CD4-positive, alpha-beta memory T cell (primary cell): ENCODE measurements around the gene LCORL. TPM values are rescaled to one million over a fixed set of nuclear protein-coding genes. Genes with fewer than 3 reads are reported as not detected.

Experiments used
- CTCF ChIA-PET: fragments of 350-600 bp; sonication (Branson Sonifier 250); formaldehyde crosslinking; loops from one replicate; lab custom pipeline; 2021; ENCODE audit warnings: inconsistent platforms; ENCODE audit not compliant: partially characterized antibody; lab: Charles Lee
- POLR2A ChIA-PET: fragments of 350-600 bp; sonication (Branson Sonifier 250); formaldehyde crosslinking; loops from one replicate; lab custom pipeline; 2021; ENCODE audit not compliant: partially characterized antibody; lab: Charles Lee
- DNase-seq, 5 donors: peaks; one replicate each; pipeline versions ENCODE4 v3.0.0 to v3.0.0-alpha.2; 2020 to 2022; ENCODE audit warnings: mixed read lengths in 1 of 5
- H3K27ac ChIP-seq: one replicate; pipeline ENCODE4 v1.7.0; 2013; ENCODE audit warnings: low read depth, low read length
- H3K27me3 ChIP-seq: 2 replicates; pipeline ENCODE4 v1.7.0; 2013; ENCODE audit warnings: mild to moderate bottlenecking, low read length, moderate library complexity; ENCODE audit not compliant: insufficient read depth
- H3K36me3 ChIP-seq: 2 replicates; pipeline ENCODE4 v1.7.0; 2013; ENCODE audit warnings: mild to moderate bottlenecking, low read length, moderate library complexity; ENCODE audit not compliant: insufficient read depth
- H3K4me1 ChIP-seq: 2 replicates; pipeline ENCODE4 v1.7.0; 2013; ENCODE audit warnings: mild to moderate bottlenecking, low read length, moderate library complexity; ENCODE audit not compliant: insufficient read depth
- H3K4me3 ChIP-seq, 2 donors: one replicate each; pipeline ENCODE4 v1.7.0; 2013; ENCODE audit warnings: low read length in 2 of 2, mild to moderate bottlenecking in 1 of 2
- H3K9me3 ChIP-seq, 2 donors: one replicate each; pipeline ENCODE4 v1.7.0; 2013; ENCODE audit warnings: low read length in 2 of 2, control low read depth in 1 of 2; ENCODE audit not compliant: control insufficient read depth in 1 of 2
- H3K27ac Mint-ChIP-seq, 7 donors: one replicate each; pipeline ENCODE4 v1.8.0; 2020 to 2021; ENCODE audit warnings: mixed read lengths in 7 of 7, mild to moderate bottlenecking in 6 of 7, inconsistent platforms in 3 of 7, moderate library complexity in 3 of 7
- H3K27me3 Mint-ChIP-seq, 2 donors: one replicate each; pipeline ENCODE4 v1.8.0; 2020 to 2021; ENCODE audit warnings: mixed read lengths in 2 of 2
- H3K36me3 Mint-ChIP-seq, 2 donors: one replicate each; pipeline ENCODE4 v1.8.0; 2020 to 2021; ENCODE audit warnings: mixed read lengths in 2 of 2, inconsistent platforms in 1 of 2, mild to moderate bottlenecking in 1 of 2
- H3K4me1 Mint-ChIP-seq, 4 donors: one replicate each; pipeline ENCODE4 v1.8.0; 2020 to 2021; ENCODE audit warnings: mixed read lengths in 4 of 4, mild to moderate bottlenecking in 1 of 4
- H3K4me3 Mint-ChIP-seq, 8 donors: one replicate each; pipeline ENCODE4 v1.8.0; 2020 to 2021; ENCODE audit warnings: mixed read lengths in 8 of 8, mild to moderate bottlenecking in 7 of 8, moderate library complexity in 6 of 8, inconsistent platforms in 3 of 8
- H3K9me3 Mint-ChIP-seq, 8 donors: one replicate each; pipeline ENCODE4 v1.8.0; 2020 to 2021; ENCODE audit warnings: mixed read lengths in 8 of 8, mild to moderate bottlenecking in 5 of 8, inconsistent platforms in 3 of 8, moderate library complexity in 1 of 8
- intact Hi-C: fragments of 100-400 bp; cut with micrococcal nuclease; formaldehyde crosslinking; loops from one replicate; pipeline ENCODE4 v1.15.1; 2023
- polyA plus RNA-seq, 2 donors: library from polyadenylated mRNA; unstranded; fragments of 300-500 nt; fragmentation: Illumina TruSeq; gene quantifications; one replicate each; pipeline ENCODE4 v1.2.3, GENCODE V29; 2021
- total RNA-seq, 2 experiments: library from RNA; stranded (reverse); gene quantifications; one replicate each; pipeline ENCODE4 v1.2.3, GENCODE V29; 2021

Gene LCORL
- total and polyA plus RNA-seq, 4 experiments from 2014 or later, result 5.9 to 14.5 (median 9.1) TPM

- Histone ChIP-seq H3K4me1 (no peaks in the 10 kb centered on the region), H3K4me3 (no peak overlapping the region), H3K36me3 (no peaks in the 10 kb centered on the region), H3K9me3 (no peaks in the 10 kb centered on the region), H3K27me3 (no peaks in the 10 kb centered on the region), H3K27ac (no peak overlapping the region)
- ChIA-PET CTCF (no interaction called here), POLR2A (no interaction called here)
- no peaks in the 10 kb centered on the region for H3K27me3 Mint-ChIP-seq
- H3K4me1 Mint-ChIP-seq, result no peaks in the 10 kb centered on the region
- peaks cover 9 to 29% of the 10 kb centered on the region in 2 donors for H3K36me3 Mint-ChIP-seq
- no peak overlapping the region for H3K4me3 Mint-ChIP-seq
- DNase-seq, result no peak
- intact Hi-C loops, result no loop called here
- peaks cover 0 to 13% (median 4%) of the 10 kb centered on the region in 8 donors for H3K9me3 Mint-ChIP-seq
- no peak overlapping the region for H3K27ac Mint-ChIP-seq
These were observed 82.5 kb downstream of the LCORL start for GRCh38 chr4:17939054-17939453.

GRCh38 chr4:17934286-17934685, 87.3 kb downstream of the LCORL start:
- POLR2A ChIA-PET, result no interaction called here
- Mint-ChIP-seq H3K4me3 (no peak overlapping the region), H3K9me3 (peaks cover 0 to 26% (median 16%) of the 10 kb centered on the region in 8 donors), H3K36me3 (peaks cover 21 to 50% of the 10 kb centered on the region in 2 donors), H3K4me1 (peaks cover 0 to 1% (median 0%) of the 10 kb centered on the region in 4 donors), H3K27me3 (no peaks in the 10 kb centered on the region), H3K27ac (no peak overlapping the region)
- intact Hi-C loops, result loop anchor here (2.0 kb wide), 1 partner anchor 659 kb away; no protein-coding TSS in a partner anchor
- Histone ChIP-seq H3K36me3 (no peaks in the 10 kb centered on the region), H3K4me3 (no peak overlapping the region), H3K27me3 (no peaks in the 10 kb centered on the region), H3K27ac (no peak overlapping the region), H3K4me1 (no peaks in the 10 kb centered on the region), H3K9me3 (no peaks in the 10 kb centered on the region)
- CTCF ChIA-PET, result no interaction called here
- DNase-seq, result no peak

GRCh38 chr4:17933126-17933525, 88.4 kb downstream of the LCORL start:
- H3K9me3 ChIP-seq, result no peaks in the 10 kb centered on the region
- Mint-ChIP-seq H3K27ac (no peak overlapping the region), H3K4me1 (peaks cover 0 to 1% (median 0%) of the 10 kb centered on the region in 4 donors), H3K36me3 (peaks cover 22 to 51% of the 10 kb centered on the region in 2 donors), H3K27me3 (no peaks in the 10 kb centered on the region), H3K9me3 (peaks cover 0 to 28% (median 16%) of the 10 kb centered on the region in 8 donors), H3K4me3 (no peak overlapping the region)
- intact Hi-C loops, result no loop called here
- CTCF ChIA-PET, result no interaction called here
- H3K4me3 ChIP-seq, result no peak overlapping the region
- H3K27ac ChIP-seq, result no peak overlapping the region
- no peaks in the 10 kb centered on the region for H3K36me3 ChIP-seq
- no peaks in the 10 kb centered on the region for H3K4me1 ChIP-seq
- POLR2A ChIA-PET, result no interaction called here
- no peak for DNase-seq
- H3K27me3 ChIP-seq, result no peaks in the 10 kb centered on the region

GRCh38 chr4:17932041-17932440, 89.5 kb downstream of the LCORL start:
- H3K9me3 Mint-ChIP-seq, result peaks cover 0 to 28% (median 16%) of the 10 kb centered on the region in 8 donors

GRCh38 chr4:17930256-17930655, 91.3 kb downstream of the LCORL start:
- peaks cover 0 to 28% (median 15%) of the 10 kb centered on the region in 8 donors for H3K9me3 Mint-ChIP-seq
- H3K4me3 Mint-ChIP-seq, result no peak overlapping the region
- ChIA-PET POLR2A (no interaction called here), CTCF (interaction anchor here (1.0 kb wide), 1 partner anchor 114 kb away, joined by 3 read pairs; no protein-coding TSS in a partner anchor)
- no peaks in the 10 kb centered on the region for H3K27me3 Mint-ChIP-seq
- no peak overlapping the region for H3K27ac ChIP-seq
- H3K27ac Mint-ChIP-seq, result no peak overlapping the region
- intact Hi-C loops, result no loop called here
- H3K36me3 Mint-ChIP-seq, result peaks cover 24 to 55% of the 10 kb centered on the region in 2 donors
- H3K36me3 ChIP-seq, result no peaks in the 10 kb centered on the region
- no peak for DNase-seq
- H3K4me1 ChIP-seq, result no peaks in the 10 kb centered on the region
- H3K4me3 ChIP-seq, result no peak overlapping the region
- H3K9me3 ChIP-seq, result no peaks in the 10 kb centered on the region
- peaks cover 0 to 1% (median 0%) of the 10 kb centered on the region in 4 donors for H3K4me1 Mint-ChIP-seq
- H3K27me3 ChIP-seq, result no peaks in the 10 kb centered on the region

More at GRCh38 chr4:17932041-17932440, 89.5 kb downstream of the LCORL start:
- Histone ChIP-seq H3K4me3 (no peak overlapping the region), H3K36me3 (no peaks in the 10 kb centered on the region), H3K27ac (no peak overlapping the region), H3K4me1 (no peaks in the 10 kb centered on the region), H3K9me3 (no peaks in the 10 kb centered on the region), H3K27me3 (no peaks in the 10 kb centered on the region)
- H3K36me3 Mint-ChIP-seq, result peaks cover 22 to 59% of the 10 kb centered on the region in 2 donors
- ChIA-PET CTCF (no interaction called here), POLR2A (no interaction called here)
- no peaks in the 10 kb centered on the region for H3K27me3 Mint-ChIP-seq
- no peak for DNase-seq
- H3K4me1 Mint-ChIP-seq, result peaks cover 0 to 1% (median 0%) of the 10 kb centered on the region in 4 donors
- H3K27ac Mint-ChIP-seq, result no peak overlapping the region
- intact Hi-C loops, result no loop called here
- no peak overlapping the region for H3K4me3 Mint-ChIP-seq

GRCh38 chr4:17924189-17924588, 97.4 kb downstream of the LCORL start:
- Histone ChIP-seq H3K36me3 (no peaks in the 10 kb centered on the region), H3K27ac (no peak overlapping the region), H3K4me1 (no peaks in the 10 kb centered on the region), H3K27me3 (no peaks in the 10 kb centered on the region), H3K4me3 (no peak overlapping the region), H3K9me3 (no peaks in the 10 kb centered on the region)
- CTCF ChIA-PET, result no interaction called here
- no peak overlapping the region for H3K27ac Mint-ChIP-seq
- POLR2A ChIA-PET, result no interaction called here
- peaks cover 0 to 3% (median under 1%) of the 10 kb centered on the region in 4 donors for H3K4me1 Mint-ChIP-seq
- H3K27me3 Mint-ChIP-seq, result no peaks in the 10 kb centered on the region
- intact Hi-C loops, result no loop called here
- no peak overlapping the region for H3K4me3 Mint-ChIP-seq
- H3K9me3 Mint-ChIP-seq, result peaks cover 0 to 5% (median 2%) of the 10 kb centered on the region in 8 donors
- H3K36me3 Mint-ChIP-seq, result peaks cover 16 to 59% of the 10 kb centered on the region in 2 donors
- DNase-seq, result no peak

GRCh38 chr4:17921451-17921850, 100.1 kb downstream of the LCORL start:
- DNase-seq, result no peak
- H3K4me3 Mint-ChIP-seq, result no peak overlapping the region
- no peaks in the 10 kb centered on the region for H3K36me3 ChIP-seq
- H3K27ac Mint-ChIP-seq, result no peak overlapping the region
- no peaks in the 10 kb centered on the region for H3K9me3 ChIP-seq
- H3K27me3 ChIP-seq, result no peaks in the 10 kb centered on the region
- no peaks in the 10 kb centered on the region for H3K4me1 ChIP-seq
- no peak overlapping the region for H3K4me3 ChIP-seq
- H3K36me3 Mint-ChIP-seq, result peaks cover 17 to 54% of the 10 kb centered on the region in 2 donors
- intact Hi-C loops, result no loop called here
- POLR2A ChIA-PET, result no interaction called here
- peaks cover 0 to 7% (median 2%) of the 10 kb centered on the region in 8 donors for H3K9me3 Mint-ChIP-seq
- CTCF ChIA-PET, result no interaction called here
- no peaks in the 10 kb centered on the region for H3K27me3 Mint-ChIP-seq
- H3K4me1 Mint-ChIP-seq, result peaks cover 0 to 3% (median under 1%) of the 10 kb centered on the region in 4 donors
- no peak overlapping the region for H3K27ac ChIP-seq
